ENCODE data around the gene TP53I13.

The TP53I13 gene

GRCh38 chr17:29617481-29618271, 49.2 kb downstream of the TP53I13 start:
- peak; percentile 85 for DNase-seq

GRCh38 chr17:29618272-29619065, 50.0 kb downstream of the TP53I13 start:
- no peak for DNase-seq

- no peak for DNase-seq
These were observed 50.8 kb downstream of the TP53I13 start for GRCh38 chr17:29619251-29619650.

- no peak for DNase-seq
These were observed 51.8 kb downstream of the TP53I13 start for GRCh38 chr17:29620271-29620670.

- DNase-seq: no peak
These were observed 52.4 kb downstream of the TP53I13 start for GRCh38 chr17:29620779-29621500.

GRCh38 chr17:29621751-29622194, 53.3 kb downstream of the TP53I13 start:
- DNase-seq: no peak
